Heart left ventricle (tissue), 13 donors: Measurements from ENCODE around the gene IFI16.

Experiments used
- POLR2A ChIP-seq, 2 donors: fragments of 450-650 bp; IDR thresholded peaks; one replicate each; pipeline ENCODE4 v1.6.1; 2017; ENCODE audit warnings: antibody characterized with exemption in 2 of 2, mild to moderate bottlenecking in 2 of 2, moderate library complexity in 2 of 2
- TF ChIP-seq, protein P1 (sequence below), 12 donors: fragments of 200-600 bp; sonication (generic) in 4 of 12; IDR thresholded peaks; one replicate each; pipeline versions ENCODE4 v1.5.0 to v1.8.0; 2018 to 2022; ENCODE audit warnings: antibody characterized with exemption in 12 of 12, mild to moderate bottlenecking in 5 of 12
- donor health status: ischemic (EF 13 %, LVEDD 7.1; RV severe dilation, severe dysfunction).
- donor health status: DM: no; HTN: yes; CAD: no.
- donor health status: DM: no; HTN: no; CAD: no.
- donor health status: ischemic (EF 25% LVEDD 6.9; RV normal size, moderate dysfunction).
- donor health status: ischemic (EF 25% LVEDD 5.7; RV mildly dilated, moderate dysfunction).
- donor health status: ischemic (EF 35%, LVEDD 5.7; RV mildly dilated, moderate dysfunction).
- donor health status: nonischemic (EF 11% LVEDD 7.7; RV severe dilation, severe dysfunction).
- donor health status: DM: yes; HTN: yes; CAD: no.
- donor health status: PGD.
- donor health status: ischemic (EF 29% LVEDD 5.4; RV normal size, mild dysfunction).
- donor health status: nonischemic (EF 23%, LVEDD 6.1; RV moderate dilation, normal function).

DNA sequence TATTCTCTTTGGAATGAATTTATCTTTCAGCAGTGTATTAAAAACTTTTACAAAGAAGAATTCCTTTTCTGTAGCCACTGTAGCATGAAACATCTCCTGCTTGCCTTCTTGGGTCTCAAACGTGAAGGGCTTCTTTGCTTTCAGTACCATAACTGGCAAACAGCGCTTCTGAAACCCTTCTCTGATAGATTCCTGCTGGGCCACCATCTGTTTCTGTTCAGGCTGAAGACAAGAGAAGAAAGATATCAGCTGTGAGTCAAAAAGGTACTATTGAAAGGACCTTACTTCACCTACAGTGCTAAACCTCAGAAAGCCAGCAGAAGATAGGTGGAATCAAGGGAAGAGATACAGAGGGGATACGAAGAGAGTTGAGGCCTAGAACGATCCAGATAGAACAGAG, 56.4 kb downstream of the IFI16 start:
- TF ChIP-seq, protein P1, sequence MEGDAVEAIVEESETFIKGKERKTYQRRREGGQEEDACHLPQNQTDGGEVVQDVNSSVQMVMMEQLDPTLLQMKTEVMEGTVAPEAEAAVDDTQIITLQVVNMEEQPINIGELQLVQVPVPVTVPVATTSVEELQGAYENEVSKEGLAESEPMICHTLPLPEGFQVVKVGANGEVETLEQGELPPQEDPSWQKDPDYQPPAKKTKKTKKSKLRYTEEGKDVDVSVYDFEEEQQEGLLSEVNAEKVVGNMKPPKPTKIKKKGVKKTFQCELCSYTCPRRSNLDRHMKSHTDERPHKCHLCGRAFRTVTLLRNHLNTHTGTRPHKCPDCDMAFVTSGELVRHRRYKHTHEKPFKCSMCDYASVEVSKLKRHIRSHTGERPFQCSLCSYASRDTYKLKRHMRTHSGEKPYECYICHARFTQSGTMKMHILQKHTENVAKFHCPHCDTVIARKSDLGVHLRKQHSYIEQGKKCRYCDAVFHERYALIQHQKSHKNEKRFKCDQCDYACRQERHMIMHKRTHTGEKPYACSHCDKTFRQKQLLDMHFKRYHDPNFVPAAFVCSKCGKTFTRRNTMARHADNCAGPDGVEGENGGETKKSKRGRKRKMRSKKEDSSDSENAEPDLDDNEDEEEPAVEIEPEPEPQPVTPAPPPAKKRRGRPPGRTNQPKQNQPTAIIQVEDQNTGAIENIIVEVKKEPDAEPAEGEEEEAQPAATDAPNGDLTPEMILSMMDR (IDR thresholded peaks at IDR 0.05) = no peak
- no peak for TF ChIP-seq POLR2A (IDR thresholded peaks at IDR 0.05)
